ENCODE results near the gene MAST4.

- TF ChIP-seq CTCF (IDR thresholded peaks at IDR 0.05; ENCODE audit: low read length) (no peak), EZH2 (optimal IDR thresholded peaks at IDR 0.05; ENCODE audit: low read depth, low read length) (no peak), EZH2phosphoT487 (IDR thresholded peaks at IDR 0.05; ENCODE audit: low read length) (no peak)
Measured at GRCh38 chr5:66994790-66995189, 398.6 kb downstream of the MAST4 start.

Data from MM.1S (cell line).